IMR-90 (cell line): ENCODE data around the gene STRN4. TPM values are rescaled to one million over a fixed set of nuclear protein-coding genes. Genes with fewer than 3 reads are reported as not detected.

ENCODE experiments used
- ATAC-seq: fragments of 200-7000 bp; cut with Tn5 transposase; 2 replicates; pipeline ENCODE4 v1.9.1; 2020; ENCODE audit warnings: low read depth, mild to moderate bottlenecking, moderate library complexity
- BruUV-seq: library from RNA; stranded (reverse); fragments of 400-500 nt; replicated peaks from 2 replicates; lab custom pipeline; 2021; lab: Mats Ljungman, UMichigan
- CTCF ChIA-PET: fragments of 300-600 bp; formaldehyde crosslinking; extraction: SDS; loops from one replicate; lab custom pipeline; 2021; ENCODE audit warnings: antibody characterized with exemption; lab: Yijun Ruan, JAX
- POLR2A ChIA-PET: fragments of 300-600 bp; sonication (Branson Sonifier 250); formaldehyde crosslinking; loops from one replicate; lab custom pipeline; 2022; ENCODE audit warnings: antibody characterized with exemption; ENCODE audit not compliant: unreplicated experiment; lab: Charles Lee
- DNase-seq: peaks from one replicate; pipeline ENCODE4 v3.0.0; 2013
- H2AFZ ChIP-seq: replicated peaks from 2 replicates; pipeline ENCODE3; 2013; ENCODE audit warnings: low read length, mild to moderate bottlenecking; ENCODE audit not compliant: poor library complexity
- H2AK5ac ChIP-seq: 2 replicates; pipeline ENCODE4 v1.6.1; 2013; ENCODE audit warnings: low read depth, low read length, inconsistent platforms
- H2AK9ac ChIP-seq: replicated peaks from 2 replicates; pipeline ENCODE3; 2013; ENCODE audit warnings: mild to moderate bottlenecking, low read depth, low read length, moderate library complexity; ENCODE audit not compliant: poor library complexity
- H2BK120ac ChIP-seq: 2 replicates; pipeline ENCODE4 v1.6.1; 2013; ENCODE audit warnings: low read depth, low read length, inconsistent platforms
- H2BK15ac ChIP-seq: 3 replicates; pipeline ENCODE4 v1.6.1; 2013; ENCODE audit warnings: low read depth, low read length, inconsistent platforms
- H2BK20ac ChIP-seq: 2 replicates; pipeline ENCODE4 v1.6.1; 2013; ENCODE audit warnings: low read depth, mild to moderate bottlenecking, inconsistent platforms, low read length, moderate library complexity
- H2BK5ac ChIP-seq: 2 replicates; pipeline ENCODE4 v1.6.1; 2013; ENCODE audit warnings: mild to moderate bottlenecking, low read depth, low read length, inconsistent platforms; ENCODE audit not compliant: poor library complexity, severe bottlenecking
- H3K14ac ChIP-seq: replicated peaks from 2 replicates; pipeline ENCODE4 v1.6.1; 2013; ENCODE audit warnings: low read depth, low read length, inconsistent platforms
- H3K18ac ChIP-seq: 2 replicates; pipeline ENCODE4 v1.6.1; 2013; ENCODE audit warnings: low read depth, low read length, control low read depth
- H3K23ac ChIP-seq: 2 replicates; pipeline ENCODE4 v1.6.1; 2013; ENCODE audit warnings: low read depth, low read length, inconsistent platforms
- H3K27ac ChIP-seq: 2 replicates; pipeline ENCODE4 v1.5.1; 2013; ENCODE audit warnings: mild to moderate bottlenecking, control low read depth, low read length; ENCODE audit not compliant: insufficient read depth
- H3K27me3 ChIP-seq: 2 replicates; pipeline ENCODE4 v1.6.1; 2013; ENCODE audit warnings: low read length; ENCODE audit not compliant: control insufficient read depth, insufficient read depth
- H3K36me3 ChIP-seq: 2 replicates; pipeline ENCODE4 v1.6.1; 2013; ENCODE audit warnings: low read length, mixed read lengths; ENCODE audit not compliant: control insufficient read depth, insufficient read depth
- H3K4ac ChIP-seq: 2 replicates; pipeline ENCODE4 v1.6.1; 2013; ENCODE audit warnings: low read depth, low read length, inconsistent platforms
- H3K4me1 ChIP-seq: 2 replicates; pipeline ENCODE4 v1.6.1; 2013; ENCODE audit warnings: low read length, mixed read lengths; ENCODE audit not compliant: control insufficient read depth, insufficient read depth
- H3K4me2 ChIP-seq: 2 replicates; pipeline ENCODE4 v1.6.1; 2013; ENCODE audit warnings: low read depth, mild to moderate bottlenecking, control low read depth, low read length, moderate library complexity
- H3K4me3 ChIP-seq: 2 replicates; pipeline ENCODE4 v1.5.1; 2013; ENCODE audit warnings: low read depth, mild to moderate bottlenecking, control low read depth, low read length, moderate library complexity; ENCODE audit not compliant: insufficient read depth
- H3K56ac ChIP-seq: 2 replicates; pipeline ENCODE4 v1.6.1; 2013; ENCODE audit warnings: low read length, inconsistent platforms; ENCODE audit not compliant: insufficient read depth; ENCODE audit errors: extremely low read depth
- H3K79me1 ChIP-seq, 2 experiments: 2 replicates each; pipeline ENCODE4 v1.6.1; 2013; ENCODE audit warnings: low read length in 2 of 2, inconsistent platforms in 1 of 2, low read depth in 1 of 2
- H3K9ac ChIP-seq: 2 replicates; pipeline ENCODE4 v1.6.1; 2013; ENCODE audit warnings: low read depth, low read length, control low read depth
- H3K9me1 ChIP-seq: 2 replicates; pipeline ENCODE4 v1.6.1; 2013; ENCODE audit warnings: low read length, inconsistent platforms; ENCODE audit not compliant: insufficient read depth
- H3K9me3 ChIP-seq: 2 replicates; pipeline ENCODE4 v1.6.1; 2013; ENCODE audit warnings: low read length; ENCODE audit not compliant: control insufficient read depth, insufficient read depth
- H4K20me1 ChIP-seq: 2 replicates; pipeline ENCODE4 v1.6.1; 2013; ENCODE audit warnings: low read length, inconsistent platforms; ENCODE audit not compliant: insufficient read depth
- H4K5ac ChIP-seq: 2 replicates; pipeline ENCODE4 v1.6.1; 2013; ENCODE audit warnings: mild to moderate bottlenecking, low read depth, low read length, control low read depth
- H4K8ac ChIP-seq, 2 experiments: 2 replicates each; pipeline ENCODE4 v1.6.1; 2013; ENCODE audit warnings: low read depth in 2 of 2, low read length in 2 of 2, control low read depth in 1 of 2, inconsistent platforms in 1 of 2
- H4K91ac ChIP-seq: 2 replicates; pipeline ENCODE4 v1.6.1; 2013; ENCODE audit warnings: low read depth, low read length, inconsistent platforms; ENCODE audit not compliant: insufficient read depth
- CEBPB ChIP-seq: IDR thresholded peaks from 2 replicates; pipeline ENCODE4 v1.6.1; 2012; ENCODE audit warnings: low read depth, low read length, improper control_type of control experiment
- CHD1 ChIP-seq: IDR thresholded peaks from 2 replicates; pipeline ENCODE4 v1.6.1; 2012; ENCODE audit warnings: low read depth, low read length, improper control_type of control experiment
- MAFK ChIP-seq: IDR thresholded peaks from 2 replicates; pipeline ENCODE4 v1.6.1; 2012; ENCODE audit warnings: low read depth, low read length, improper control_type of control experiment
- MAZ ChIP-seq: IDR thresholded peaks from 2 replicates; pipeline ENCODE4 v1.6.1; 2012; ENCODE audit warnings: low read depth, mild to moderate bottlenecking, low read length, improper control_type of control experiment, moderate library complexity, borderline replicate concordance
- MXI1 ChIP-seq: IDR thresholded peaks from 2 replicates; pipeline ENCODE4 v1.6.1; 2012; ENCODE audit warnings: low read depth, mild to moderate bottlenecking, low read length, moderate library complexity, borderline replicate concordance
- NFE2L2 ChIP-seq: fragments of 150-350 bp; IDR thresholded peaks from 2 replicates; pipeline ENCODE4 v1.6.1; 2016; ENCODE audit warnings: low read depth, mild to moderate bottlenecking, low read length
- RCOR1 ChIP-seq: IDR thresholded peaks from 2 replicates; pipeline ENCODE4 v1.6.1; 2012; ENCODE audit warnings: mild to moderate bottlenecking, low read length, improper control_type of control experiment; ENCODE audit not compliant: insufficient replicate concordance
- RFX5 ChIP-seq: IDR thresholded peaks from 2 replicates; pipeline ENCODE4 v1.8.0; 2012; ENCODE audit warnings: low read depth, mild to moderate bottlenecking, low read length, moderate library complexity
- WGBS, 2 experiments: methylation state at CpG; one replicate each; pipeline versions ENCODE4 v1.1.5 to v1.1.7; 2013; ENCODE audit warnings: missing lambda C conversion rate in 2 of 2; ENCODE audit not compliant: insufficient read length in 1 of 2; ENCODE audit errors: extremely low coverage in 2 of 2; 5-methylcytosine and 5-hydroxymethylcytosine counted together
- dilution Hi-C: fragments of 300-500 bp; cut with HindIII; formaldehyde crosslinking; loops from one replicate; pipeline ENCODE4 v1.14.3; 2018; ENCODE audit warnings: low sequenced_read_pairs; ENCODE audit not compliant: unreplicated experiment
- in situ Hi-C: fragments of 300-500 bp; cut with MboI; formaldehyde crosslinking; loops from 3 replicates; pipeline ENCODE4 v1.14.3; 2019; ENCODE audit warnings: low sequenced_read_pairs, inconsistent platforms, mixed read lengths
- intact Hi-C: fragments of 100-400 bp; cut with micrococcal nuclease; formaldehyde crosslinking; loops from 2 replicates; pipeline ENCODE4 v1.10.0; 2022
- polyA plus RNA-seq, 3 experiments: library from polyadenylated mRNA; depleted of rRNA; stranded (reverse); fragments of >200 nt; gene quantifications; 2 replicates each; pipeline ENCODE4 v1.2.3, GENCODE V29; 2012; ENCODE audit warnings: low replicate concordance in 1 of 3
- total RNA-seq: library from RNA; depleted of rRNA; stranded (reverse); fragments of >200 nt; gene quantifications from 2 replicates; pipeline ENCODE4 v1.2.3, GENCODE V29; 2012
- TF ChIP-seq, protein P1 (sequence below): fragments of 150-350 bp; IDR thresholded peaks from 2 replicates; pipeline ENCODE4 v1.6.1; 2017; ENCODE audit warnings: mild to moderate bottlenecking, antibody characterized with exemption, low read length, low read depth
- TF ChIP-seq, protein P2 (sequence below): fragments of 150-350 bp; IDR thresholded peaks from 2 replicates; pipeline ENCODE4 v1.6.1; 2016; ENCODE audit warnings: low read depth, mild to moderate bottlenecking, low read length, moderate library complexity, borderline replicate concordance

STRN4 gene
- total and polyA plus RNA-seq, 2 of the 4 experiments (the other 2 are of a cell fraction), result 36.7 to 112 TPM

DNA sequence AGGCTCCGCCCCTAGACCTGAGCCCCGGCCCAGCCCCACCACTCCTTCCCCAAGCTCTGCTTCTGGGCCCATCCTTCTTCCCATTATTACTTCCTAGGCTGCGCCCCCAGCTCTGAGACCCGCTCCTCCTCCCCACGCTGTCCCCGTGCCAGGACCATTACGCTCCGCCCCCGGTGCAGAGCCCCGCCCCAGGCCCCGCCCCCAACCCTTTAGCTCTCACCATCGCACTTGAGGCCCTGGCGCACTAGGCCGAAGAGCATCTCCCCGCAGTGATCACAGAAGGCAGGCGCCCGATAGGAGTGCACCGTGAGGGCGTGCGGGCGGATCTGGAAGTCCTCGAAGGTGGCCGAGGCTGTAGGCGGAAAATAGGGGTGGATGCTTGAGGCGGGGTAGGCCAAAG is 35.6 kb downstream of the STRN4 start:
- Histone ChIP-seq H2BK5ac (no peak overlapping the region), H2AK5ac (no peak overlapping the region), H4K5ac (no peak overlapping the region), H3K9me1 (no peaks in the 10 kb centered on the region), H3K9me3 (no peaks in the 10 kb centered on the region), H3K23ac (no peak overlapping the region), H3K4me3 (no peak overlapping the region), H3K27ac (no peak overlapping the region), H3K27me3 (no peaks in the 10 kb centered on the region), H3K18ac (no peak overlapping the region), H3K79me1 (peaks cover 3 to 28% of the 10 kb centered on the region in 2 experiments), H3K9ac (no peak overlapping the region), H3K4me2 (no peak overlapping the region), H2BK120ac (no peak overlapping the region), H4K8ac (no peak overlapping the region), H3K56ac (no peak overlapping the region), H2BK20ac (no peak overlapping the region), H2BK15ac (no peak overlapping the region), H3K14ac (no peak overlapping the region), H3K4me1 (peaks cover 4% of the 10 kb centered on the region), H3K36me3 (peaks cover 23% of the 10 kb centered on the region), H4K20me1 (peaks cover 2% of the 10 kb centered on the region; the same call in 1 of the 2 replicates), H3K4ac (no peak overlapping the region), H4K91ac (no peak overlapping the region), H2AFZ (no peak overlapping the region), H2AK9ac (no peak overlapping the region)
- in situ Hi-C loops (no loop called here), dilution Hi-C loops (no loop called here), intact Hi-C loops (no loop called here)
- CTCF ChIA-PET, result no interaction called here
- 88% methylated on average over 5 of the region's 25 CpGs; no CpG with 5 or more reads in 1 of the 2 experiments for WGBS, 2 experiments
- POLR2A ChIA-PET, result no interaction called here
- TF ChIP-seq NFE2L2, result no peak
- TF ChIP-seq MXI1, result no peak
- no peak for TF ChIP-seq RFX5
- TF ChIP-seq RCOR1, result no peak
- TF ChIP-seq MAZ, result no peak
- no peak for TF ChIP-seq CEBPB
- TF ChIP-seq, protein P1, sequence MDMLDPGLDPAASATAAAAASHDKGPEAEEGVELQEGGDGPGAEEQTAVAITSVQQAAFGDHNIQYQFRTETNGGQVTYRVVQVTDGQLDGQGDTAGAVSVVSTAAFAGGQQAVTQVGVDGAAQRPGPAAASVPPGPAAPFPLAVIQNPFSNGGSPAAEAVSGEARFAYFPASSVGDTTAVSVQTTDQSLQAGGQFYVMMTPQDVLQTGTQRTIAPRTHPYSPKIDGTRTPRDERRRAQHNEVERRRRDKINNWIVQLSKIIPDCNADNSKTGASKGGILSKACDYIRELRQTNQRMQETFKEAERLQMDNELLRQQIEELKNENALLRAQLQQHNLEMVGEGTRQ, result no peak
- TF ChIP-seq, protein P2, sequence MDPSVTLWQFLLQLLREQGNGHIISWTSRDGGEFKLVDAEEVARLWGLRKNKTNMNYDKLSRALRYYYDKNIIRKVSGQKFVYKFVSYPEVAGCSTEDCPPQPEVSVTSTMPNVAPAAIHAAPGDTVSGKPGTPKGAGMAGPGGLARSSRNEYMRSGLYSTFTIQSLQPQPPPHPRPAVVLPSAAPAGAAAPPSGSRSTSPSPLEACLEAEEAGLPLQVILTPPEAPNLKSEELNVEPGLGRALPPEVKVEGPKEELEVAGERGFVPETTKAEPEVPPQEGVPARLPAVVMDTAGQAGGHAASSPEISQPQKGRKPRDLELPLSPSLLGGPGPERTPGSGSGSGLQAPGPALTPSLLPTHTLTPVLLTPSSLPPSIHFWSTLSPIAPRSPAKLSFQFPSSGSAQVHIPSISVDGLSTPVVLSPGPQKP, result no peak
- no peak for TF ChIP-seq CHD1
- no peak for TF ChIP-seq MAFK
- no TSS peak for BruUV-seq
- DNase-seq, result no peak
- ATAC-seq, result no peak
